ENCODE measurements around the gene RGS9BP.

DNA sequence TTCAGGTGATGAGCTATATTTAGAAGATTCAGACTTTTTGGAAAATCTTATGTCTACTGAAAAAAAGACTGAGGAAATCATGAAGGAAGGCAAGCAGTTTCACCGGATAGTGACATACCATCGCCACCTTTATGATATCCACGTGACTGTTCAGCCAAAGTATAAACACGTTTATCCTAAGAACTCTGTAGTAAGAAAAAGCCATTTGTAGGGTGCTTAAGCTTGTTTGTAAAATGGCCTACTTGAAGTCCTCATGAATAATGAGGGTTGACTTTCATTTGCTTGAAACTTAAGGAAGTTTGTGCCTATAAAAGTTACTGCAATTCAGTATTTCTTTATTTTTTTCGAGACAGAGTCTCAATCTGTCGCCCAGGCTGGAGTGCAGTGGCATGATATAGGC lies 36.1 kb downstream of the RGS9BP start:
- no peak for TF ChIP-seq POLR2AphosphoS5 (IDR thresholded peaks at IDR 0.05; ENCODE audit: low read depth)
- TF ChIP-seq, protein P1, sequence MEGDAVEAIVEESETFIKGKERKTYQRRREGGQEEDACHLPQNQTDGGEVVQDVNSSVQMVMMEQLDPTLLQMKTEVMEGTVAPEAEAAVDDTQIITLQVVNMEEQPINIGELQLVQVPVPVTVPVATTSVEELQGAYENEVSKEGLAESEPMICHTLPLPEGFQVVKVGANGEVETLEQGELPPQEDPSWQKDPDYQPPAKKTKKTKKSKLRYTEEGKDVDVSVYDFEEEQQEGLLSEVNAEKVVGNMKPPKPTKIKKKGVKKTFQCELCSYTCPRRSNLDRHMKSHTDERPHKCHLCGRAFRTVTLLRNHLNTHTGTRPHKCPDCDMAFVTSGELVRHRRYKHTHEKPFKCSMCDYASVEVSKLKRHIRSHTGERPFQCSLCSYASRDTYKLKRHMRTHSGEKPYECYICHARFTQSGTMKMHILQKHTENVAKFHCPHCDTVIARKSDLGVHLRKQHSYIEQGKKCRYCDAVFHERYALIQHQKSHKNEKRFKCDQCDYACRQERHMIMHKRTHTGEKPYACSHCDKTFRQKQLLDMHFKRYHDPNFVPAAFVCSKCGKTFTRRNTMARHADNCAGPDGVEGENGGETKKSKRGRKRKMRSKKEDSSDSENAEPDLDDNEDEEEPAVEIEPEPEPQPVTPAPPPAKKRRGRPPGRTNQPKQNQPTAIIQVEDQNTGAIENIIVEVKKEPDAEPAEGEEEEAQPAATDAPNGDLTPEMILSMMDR (conservative IDR thresholded peaks at IDR 0.05; ENCODE audit: low read depth in 2 of 2), result no peak
- no peak for TF ChIP-seq REST (IDR thresholded peaks at IDR 0.05; ENCODE audit: unreplicated experiment)
- TF ChIP-seq EZH2 (IDR thresholded peaks at IDR 0.05; ENCODE audit: low read depth, unreplicated experiment), result no peak
- TF ChIP-seq, protein P2, sequence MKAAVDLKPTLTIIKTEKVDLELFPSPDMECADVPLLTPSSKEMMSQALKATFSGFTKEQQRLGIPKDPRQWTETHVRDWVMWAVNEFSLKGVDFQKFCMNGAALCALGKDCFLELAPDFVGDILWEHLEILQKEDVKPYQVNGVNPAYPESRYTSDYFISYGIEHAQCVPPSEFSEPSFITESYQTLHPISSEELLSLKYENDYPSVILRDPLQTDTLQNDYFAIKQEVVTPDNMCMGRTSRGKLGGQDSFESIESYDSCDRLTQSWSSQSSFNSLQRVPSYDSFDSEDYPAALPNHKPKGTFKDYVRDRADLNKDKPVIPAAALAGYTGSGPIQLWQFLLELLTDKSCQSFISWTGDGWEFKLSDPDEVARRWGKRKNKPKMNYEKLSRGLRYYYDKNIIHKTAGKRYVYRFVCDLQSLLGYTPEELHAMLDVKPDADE (IDR thresholded peaks at IDR 0.05), result no peak
- TF ChIP-seq NANOG (IDR thresholded peaks at IDR 0.05; ENCODE audit: borderline replicate concordance), result no peak
- no peak for TF ChIP-seq CREB1 (CRISPR knock-in tag; IDR thresholded peaks at IDR 0.05; ENCODE audit: low read depth)
- no peak for TF ChIP-seq EZH2phosphoT487 (IDR thresholded peaks at IDR 0.05; ENCODE audit: unreplicated experiment)
- no peak for TF ChIP-seq JUNB (IDR thresholded peaks at IDR 0.05; ENCODE audit: unreplicated experiment)
